GM23338 (cell line): ENCODE data around the gene MRPL48. TPM values are rescaled to one million over a fixed set of nuclear protein-coding genes. Genes with fewer than 3 reads are reported as not detected.

Source experiments
- ATAC-seq: fragments of 200-7000 bp; cut with Tn5 transposase; 3 replicates; pipeline ENCODE4 v1.9.1; 2020
- DNase-seq: peaks from one replicate; pipeline ENCODE4 v3.0.0-alpha.2; 2015; ENCODE audit warnings: low spot score
- H2AFZ ChIP-seq: fragments of 200-600 bp; sonication (generic); 2 replicates; pipeline ENCODE4 v1.8.0; 2016; ENCODE audit warnings: antibody characterized with exemption, mild to moderate bottlenecking, moderate library complexity
- H3F3A ChIP-seq: fragments of 200-600 bp; sonication (generic); replicated peaks from 2 replicates; pipeline ENCODE4 v1.8.0; 2017; ENCODE audit warnings: antibody characterized with exemption, mixed run types, low read depth
- H3K27ac ChIP-seq: fragments of 200-600 bp; sonication (generic); 2 replicates; pipeline ENCODE4 v1.6.1; 2016; ENCODE audit warnings: low read depth
- H3K27me3 ChIP-seq: fragments of 200-600 bp; sonication (generic); 2 replicates; pipeline ENCODE4 v1.8.0; 2016; ENCODE audit warnings: mild to moderate bottlenecking, mixed run types, moderate library complexity; ENCODE audit not compliant: insufficient read depth
- H3K36me3 ChIP-seq: fragments of 200-600 bp; sonication (generic); 2 replicates; pipeline ENCODE4 v1.8.0; 2016; ENCODE audit warnings: mild to moderate bottlenecking; ENCODE audit not compliant: insufficient read depth
- H3K4me1 ChIP-seq: fragments of 200-600 bp; sonication (generic); 2 replicates; pipeline ENCODE4 v1.8.0; 2016; ENCODE audit warnings: mild to moderate bottlenecking, moderate library complexity; ENCODE audit not compliant: insufficient read depth
- H3K4me2 ChIP-seq: fragments of 200-600 bp; sonication (generic); 2 replicates; pipeline ENCODE4 v1.7.1; 2017; ENCODE audit warnings: mixed run types
- H3K4me3 ChIP-seq: fragments of 200-600 bp; sonication (generic); 2 replicates; pipeline ENCODE4 v1.6.1; 2016; ENCODE audit warnings: mixed run types
- H3K79me2 ChIP-seq: fragments of 200-600 bp; sonication (generic); replicated peaks from 2 replicates; pipeline ENCODE4 v1.8.0; 2017; ENCODE audit warnings: mild to moderate bottlenecking; ENCODE audit not compliant: insufficient read depth
- H3K9me2 ChIP-seq: fragments of 200-600 bp; sonication (generic); 2 replicates; pipeline ENCODE4 v1.8.0; 2017; ENCODE audit not compliant: insufficient read depth
- H4K20me1 ChIP-seq: fragments of 200-600 bp; sonication (generic); replicated peaks from 2 replicates; pipeline ENCODE4 v1.8.0; 2017; ENCODE audit warnings: mild to moderate bottlenecking; ENCODE audit not compliant: insufficient read depth
- H3K27ac Mint-ChIP-seq: 2 replicates; pipeline ENCODE4 v1.8.0; 2020; ENCODE audit warnings: inconsistent platforms, mild to moderate bottlenecking, moderate library complexity, mixed read lengths
- H3K27me3 Mint-ChIP-seq: 3 replicates; pipeline ENCODE4 v1.8.0; 2022; ENCODE audit warnings: low read depth, mild to moderate bottlenecking, moderate library complexity, mixed read lengths, inconsistent platforms; ENCODE audit not compliant: insufficient read depth, poor library complexity
- H3K36me3 Mint-ChIP-seq: 3 replicates; pipeline ENCODE4 v1.8.0; 2021; ENCODE audit warnings: low read depth, mild to moderate bottlenecking, inconsistent platforms, moderate library complexity, mixed read lengths
- H3K4me1 Mint-ChIP-seq: 3 replicates; pipeline ENCODE4 v1.8.0; 2020; ENCODE audit warnings: mild to moderate bottlenecking, inconsistent platforms, mixed read lengths
- H3K4me3 Mint-ChIP-seq: 3 replicates; pipeline ENCODE4 v1.8.0; 2021; ENCODE audit warnings: moderate library complexity, mild to moderate bottlenecking, inconsistent platforms, mixed read lengths
- H3K9me3 Mint-ChIP-seq: 3 replicates; pipeline ENCODE4 v1.8.0; 2020; ENCODE audit warnings: moderate library complexity, mild to moderate bottlenecking, inconsistent platforms, mixed read lengths
- CREB1 ChIP-seq: fragments of 250-450 bp; sonication (Bioruptor Pico); IDR thresholded peaks from 2 replicates; pipeline ENCODE4 v1.5.0; 2020; ENCODE audit warnings: low read depth, mild to moderate bottlenecking, moderate library complexity
- CTCF ChIP-seq, 2 experiments: fragments of 200-600 bp in 1 of 2; sonication (generic) in 1 of 2; conservative IDR thresholded peaks; 2 replicates each; pipeline versions ENCODE4 v1.5.1 to v1.6.1; 2016 to 2017; ENCODE audit warnings: antibody characterized with exemption in 2 of 2, low read depth in 2 of 2, mild to moderate bottlenecking in 2 of 2, moderate library complexity in 1 of 2
- EZH2 ChIP-seq: fragments of 200-600 bp; sonication (generic); IDR thresholded peaks from one replicate; pipeline ENCODE4 v1.8.0; 2017; ENCODE audit warnings: antibody characterized with exemption, mild to moderate bottlenecking, low read depth; ENCODE audit not compliant: unreplicated experiment
- EZH2phosphoT487 ChIP-seq: fragments of 200-600 bp; sonication (generic); IDR thresholded peaks from one replicate; pipeline ENCODE4 v1.8.1; 2018; ENCODE audit warnings: antibody characterized with exemption; ENCODE audit not compliant: unreplicated experiment
- JUNB ChIP-seq: IDR thresholded peaks from one replicate; pipeline ENCODE4 v1.6.1; 2016; ENCODE audit warnings: antibody characterized with exemption; ENCODE audit not compliant: unreplicated experiment
- NANOG ChIP-seq: IDR thresholded peaks from 2 replicates; pipeline ENCODE4 v1.6.1; 2016; ENCODE audit warnings: antibody characterized with exemption, borderline replicate concordance
- POLR2AphosphoS5 ChIP-seq: IDR thresholded peaks from 2 replicates; pipeline ENCODE4 v1.6.1; 2016; ENCODE audit warnings: antibody characterized with exemption, low read depth
- REST ChIP-seq: IDR thresholded peaks from one replicate; pipeline ENCODE4 v1.6.1; 2018; ENCODE audit warnings: antibody characterized with exemption; ENCODE audit not compliant: unreplicated experiment
- STAT1 ChIP-seq: IDR thresholded peaks from one replicate; pipeline ENCODE4 v1.6.1; 2016; ENCODE audit warnings: antibody characterized with exemption; ENCODE audit not compliant: unreplicated experiment
- ZNF114 ChIP-seq: fragments of 250-450 bp; sonication (Bioruptor Pico); IDR thresholded peaks from 2 replicates; pipeline ENCODE4 v1.5.0; 2020; ENCODE audit warnings: mild to moderate bottlenecking, moderate library complexity
- ZNF331 ChIP-seq: fragments of 250-450 bp; sonication (Bioruptor Pico); IDR thresholded peaks from 2 replicates; pipeline ENCODE4 v1.5.0; 2020; ENCODE audit warnings: low read depth, mild to moderate bottlenecking, moderate library complexity
- polyA plus RNA-seq: library from polyadenylated mRNA; unstranded; fragments of >200 nt; fragmentation: Nextera tagmentation; extraction: Ambion mirVana; gene quantifications from 2 replicates; pipeline ENCODE4 v1.2.1, GENCODE V29; 2016
- total RNA-seq: library from RNA; depleted of rRNA; stranded (reverse); fragments of >200 nt; shearing (Covaris generic); gene quantifications from 2 replicates; pipeline ENCODE4 v1.2.3, GENCODE V29; 2014
- TF ChIP-seq, protein P1 (sequence below): fragments of 250-450 bp; sonication (Bioruptor Pico); IDR thresholded peaks from 2 replicates; pipeline ENCODE4 v1.5.0; 2020; ENCODE audit warnings: mild to moderate bottlenecking, moderate library complexity
- TF ChIP-seq, protein P2 (sequence below): IDR thresholded peaks from 2 replicates; pipeline ENCODE4 v1.6.1; 2016; ENCODE audit warnings: antibody characterized with exemption

Gene MRPL48
- total and polyA plus RNA-seq, 2 experiments from 2014 or later, result 24.1 to 103 TPM

DNA sequence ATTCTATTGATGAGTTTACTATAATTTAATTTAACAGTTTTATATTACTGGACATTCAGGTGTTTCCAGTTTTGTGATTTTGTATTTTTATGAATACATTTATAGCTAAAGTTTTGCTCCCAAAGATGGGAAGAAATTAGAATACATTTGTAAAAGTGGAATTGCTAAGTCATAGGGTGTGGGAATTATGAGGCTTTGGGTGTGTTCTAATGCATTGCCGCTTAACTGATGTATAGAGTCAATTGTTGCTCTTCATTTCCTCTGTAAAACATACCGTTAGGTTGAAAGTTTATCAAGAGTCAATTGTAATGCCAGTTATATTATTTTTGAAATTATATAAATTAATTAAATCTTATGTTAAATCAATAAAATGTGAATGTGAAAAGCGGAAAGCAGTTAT lies 105.4 kb downstream of the MRPL48 start:
- no peaks in the 10 kb centered on the region for H3K27me3 Mint-ChIP-seq
- no peak overlapping the region for H2AFZ ChIP-seq
- no peak overlapping the region for H3K4me3 ChIP-seq
- no peak overlapping the region for H3K27ac ChIP-seq
- no peak overlapping the region for H3K4me3 Mint-ChIP-seq
- no peaks in the 10 kb centered on the region for H3K79me2 ChIP-seq
- H3F3A ChIP-seq, result no peaks in the 10 kb centered on the region
- H3K4me2 ChIP-seq, result no peak overlapping the region
- peaks cover 4% of the 10 kb centered on the region; the same call in 1 of the 3 replicates for H3K9me3 Mint-ChIP-seq
- no peaks in the 10 kb centered on the region for H3K4me1 ChIP-seq
- H3K36me3 ChIP-seq, result peaks cover 6% of the 10 kb centered on the region; the same call in 1 of the 2 replicates
- peaks cover 18% of the 10 kb centered on the region; the same call in 2 of the 3 replicates for H3K36me3 Mint-ChIP-seq
- H4K20me1 ChIP-seq, result no peaks in the 10 kb centered on the region; the same call in 1 of the 2 replicates
- DNase-seq (no peak), ATAC-seq (no peak)
- no peaks in the 10 kb centered on the region for H3K27me3 ChIP-seq
- H3K9me2 ChIP-seq, result no peaks in the 10 kb centered on the region
- H3K4me1 Mint-ChIP-seq, result no peaks in the 10 kb centered on the region
- H3K27ac Mint-ChIP-seq, result no peak overlapping the region
- TF ChIP-seq STAT1 (no peak), EZH2phosphoT487 (no peak), POLR2AphosphoS5 (no peak), ZNF114 (CRISPR knock-in tag) (no peak), REST (no peak), CTCF (conservative IDR thresholded peaks at IDR 0.05; ENCODE audit: low read depth in 2 of 2) (no peak), CREB1 (CRISPR knock-in tag) (no peak), EZH2 (no peak), JUNB (no peak), NANOG (no peak), ZNF331 (no peak)
- TF ChIP-seq, protein P1, sequence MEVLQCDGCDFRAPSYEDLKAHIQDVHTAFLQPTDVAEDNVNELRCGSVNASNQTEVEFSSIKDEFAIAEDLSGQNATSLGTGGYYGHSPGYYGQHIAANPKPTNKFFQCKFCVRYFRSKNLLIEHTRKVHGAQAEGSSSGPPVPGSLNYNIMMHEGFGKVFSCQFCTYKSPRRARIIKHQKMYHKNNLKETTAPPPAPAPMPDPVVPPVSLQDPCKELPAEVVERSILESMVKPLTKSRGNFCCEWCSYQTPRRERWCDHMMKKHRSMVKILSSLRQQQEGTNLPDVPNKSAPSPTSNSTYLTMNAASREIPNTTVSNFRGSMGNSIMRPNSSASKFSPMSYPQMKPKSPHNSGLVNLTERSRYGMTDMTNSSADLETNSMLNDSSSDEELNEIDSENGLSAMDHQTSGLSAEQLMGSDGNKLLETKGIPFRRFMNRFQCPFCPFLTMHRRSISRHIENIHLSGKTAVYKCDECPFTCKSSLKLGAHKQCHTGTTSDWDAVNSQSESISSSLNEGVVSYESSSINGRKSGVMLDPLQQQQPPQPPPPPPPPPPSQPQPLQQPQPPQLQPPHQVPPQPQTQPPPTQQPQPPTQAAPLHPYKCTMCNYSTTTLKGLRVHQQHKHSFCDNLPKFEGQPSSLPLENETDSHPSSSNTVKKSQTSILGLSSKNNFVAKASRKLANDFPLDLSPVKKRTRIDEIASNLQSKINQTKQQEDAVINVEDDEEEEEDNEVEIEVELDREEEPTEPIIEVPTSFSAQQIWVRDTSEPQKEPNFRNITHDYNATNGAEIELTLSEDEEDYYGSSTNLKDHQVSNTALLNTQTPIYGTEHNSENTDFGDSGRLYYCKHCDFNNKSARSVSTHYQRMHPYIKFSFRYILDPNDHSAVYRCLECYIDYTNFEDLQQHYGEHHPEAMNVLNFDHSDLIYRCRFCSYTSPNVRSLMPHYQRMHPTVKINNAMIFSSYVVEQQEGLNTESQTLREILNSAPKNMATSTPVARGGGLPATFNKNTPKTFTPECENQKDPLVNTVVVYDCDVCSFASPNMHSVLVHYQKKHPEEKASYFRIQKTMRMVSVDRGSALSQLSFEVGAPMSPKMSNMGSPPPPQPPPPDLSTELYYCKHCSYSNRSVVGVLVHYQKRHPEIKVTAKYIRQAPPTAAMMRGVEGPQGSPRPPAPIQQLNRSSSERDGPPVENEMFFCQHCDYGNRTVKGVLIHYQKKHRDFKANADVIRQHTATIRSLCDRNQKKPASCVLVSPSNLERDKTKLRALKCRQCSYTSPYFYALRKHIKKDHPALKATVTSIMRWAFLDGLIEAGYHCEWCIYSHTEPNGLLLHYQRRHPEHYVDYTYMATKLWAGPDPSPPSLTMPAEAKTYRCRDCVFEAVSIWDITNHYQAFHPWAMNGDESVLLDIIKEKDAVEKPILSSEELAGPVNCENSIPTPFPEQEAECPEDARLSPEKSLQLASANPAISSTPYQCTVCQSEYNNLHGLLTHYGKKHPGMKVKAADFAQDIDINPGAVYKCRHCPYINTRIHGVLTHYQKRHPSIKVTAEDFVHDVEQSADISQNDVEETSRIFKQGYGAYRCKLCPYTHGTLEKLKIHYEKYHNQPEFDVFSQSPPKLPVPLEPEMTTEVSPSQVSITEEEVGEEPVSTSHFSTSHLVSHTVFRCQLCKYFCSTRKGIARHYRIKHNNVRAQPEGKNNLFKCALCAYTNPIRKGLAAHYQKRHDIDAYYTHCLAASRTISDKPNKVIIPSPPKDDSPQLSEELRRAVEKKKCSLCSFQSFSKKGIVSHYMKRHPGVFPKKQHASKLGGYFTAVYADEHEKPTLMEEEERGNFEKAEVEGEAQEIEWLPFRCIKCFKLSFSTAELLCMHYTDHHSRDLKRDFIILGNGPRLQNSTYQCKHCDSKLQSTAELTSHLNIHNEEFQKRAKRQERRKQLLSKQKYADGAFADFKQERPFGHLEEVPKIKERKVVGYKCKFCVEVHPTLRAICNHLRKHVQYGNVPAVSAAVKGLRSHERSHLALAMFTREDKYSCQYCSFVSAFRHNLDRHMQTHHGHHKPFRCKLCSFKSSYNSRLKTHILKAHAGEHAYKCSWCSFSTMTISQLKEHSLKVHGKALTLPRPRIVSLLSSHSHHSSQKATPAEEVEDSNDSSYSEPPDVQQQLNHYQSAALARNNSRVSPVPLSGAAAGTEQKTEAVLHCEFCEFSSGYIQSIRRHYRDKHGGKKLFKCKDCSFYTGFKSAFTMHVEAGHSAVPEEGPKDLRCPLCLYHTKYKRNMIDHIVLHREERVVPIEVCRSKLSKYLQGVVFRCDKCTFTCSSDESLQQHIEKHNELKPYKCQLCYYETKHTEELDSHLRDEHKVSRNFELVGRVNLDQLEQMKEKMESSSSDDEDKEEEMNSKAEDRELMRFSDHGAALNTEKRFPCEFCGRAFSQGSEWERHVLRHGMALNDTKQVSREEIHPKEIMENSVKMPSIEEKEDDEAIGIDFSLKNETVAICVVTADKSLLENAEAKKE (CRISPR knock-in tag), result no peak
- TF ChIP-seq, protein P2, sequence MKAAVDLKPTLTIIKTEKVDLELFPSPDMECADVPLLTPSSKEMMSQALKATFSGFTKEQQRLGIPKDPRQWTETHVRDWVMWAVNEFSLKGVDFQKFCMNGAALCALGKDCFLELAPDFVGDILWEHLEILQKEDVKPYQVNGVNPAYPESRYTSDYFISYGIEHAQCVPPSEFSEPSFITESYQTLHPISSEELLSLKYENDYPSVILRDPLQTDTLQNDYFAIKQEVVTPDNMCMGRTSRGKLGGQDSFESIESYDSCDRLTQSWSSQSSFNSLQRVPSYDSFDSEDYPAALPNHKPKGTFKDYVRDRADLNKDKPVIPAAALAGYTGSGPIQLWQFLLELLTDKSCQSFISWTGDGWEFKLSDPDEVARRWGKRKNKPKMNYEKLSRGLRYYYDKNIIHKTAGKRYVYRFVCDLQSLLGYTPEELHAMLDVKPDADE, result no peak
